Spinal cord (tissue), 10 donors: ENCODE data around the gene NXPH3. TPM values are rescaled to one million over a fixed set of nuclear protein-coding genes. Genes with fewer than 3 reads are reported as not detected.

Experiments
- DNase-seq, 6 donors: peaks; one replicate each; pipeline versions ENCODE4 v3.0.0 to v3.0.0-alpha.2; 2013 to 2015; ENCODE audit warnings: low spot score in 6 of 6, low read depth in 4 of 6
- H3K27ac ChIP-seq: one replicate; pipeline ENCODE4 v1.5.1; 2013; ENCODE audit warnings: low read depth, low read length, control low read depth
- H3K27me3 ChIP-seq: one replicate; pipeline ENCODE4 v1.6.1; 2013; ENCODE audit warnings: low read length; ENCODE audit not compliant: control insufficient read depth, insufficient read depth
- H3K36me3 ChIP-seq: one replicate; pipeline ENCODE4 v1.6.1; 2013; ENCODE audit warnings: low read length; ENCODE audit not compliant: control insufficient read depth, insufficient read depth
- H3K4me1 ChIP-seq: one replicate; pipeline ENCODE4 v1.6.1; 2013; ENCODE audit warnings: low read length; ENCODE audit not compliant: control insufficient read depth, insufficient read depth
- H3K4me3 ChIP-seq: one replicate; pipeline ENCODE4 v1.5.1; 2013; ENCODE audit warnings: low read depth, low read length, control low read depth
- H3K9me3 ChIP-seq: one replicate; pipeline ENCODE4 v1.6.1; 2013; ENCODE audit warnings: low read length; ENCODE audit not compliant: control insufficient read depth, insufficient read depth
- WGBS: methylation state at CpG from one replicate; pipeline ENCODE4 v1.1.5; 2013; ENCODE audit warnings: missing lambda C conversion rate; ENCODE audit not compliant: insufficient coverage; 5-methylcytosine and 5-hydroxymethylcytosine counted together
- polyA plus RNA-seq, 2 donors: library from polyadenylated mRNA; unstranded; fragments of 120-200 nt; gene quantifications; one replicate each; pipeline ENCODE4 v1.2.1, GENCODE V29; 2013; ENCODE audit not compliant: insufficient read length in 2 of 2
- total RNA-seq, 2 donors: library from RNA; depleted of rRNA in 1 of 2; stranded (reverse); fragments of 120-200 nt in 1 of 2; fragments of >200 nt in 1 of 2; gene quantifications; one replicate each; pipeline versions ENCODE4 v1.2.3 to v1.2.4, GENCODE V29; 2013 to 2014
- donor health status: healthy.

The NXPH3 gene
- total and polyA plus RNA-seq, 4 donors: 2.6 to 7.5 (median 4.9) TPM

- peaks cover 54% of the 10 kb centered on the region for H3K27me3 ChIP-seq
- peaks cover 50% of the 10 kb centered on the region for H3K4me1 ChIP-seq
- peak overlapping the region; percentile 40 for H3K27ac ChIP-seq
- H3K36me3 ChIP-seq: peaks cover 8% of the 10 kb centered on the region
- 53% methylated on average over 10 of the region's 13 CpGs for WGBS
- H3K4me3 ChIP-seq: no peak overlapping the region
- H3K9me3 ChIP-seq: no peaks in the 10 kb centered on the region
- DNase-seq: peak in 3 of 6 donors; percentile 22 to 86 (median 55)
Measured at GRCh38 chr17:49574323-49574781, 1.3 kb upstream of the NXPH3 start.

- Histone ChIP-seq H3K4me1 (peaks cover 43% of the 10 kb centered on the region), H3K36me3 (peaks cover 13% of the 10 kb centered on the region), H3K4me3 (peak overlapping the region; percentile 21), H3K27ac (peak overlapping the region; percentile 40), H3K9me3 (no peaks in the 10 kb centered on the region), H3K27me3 (peaks cover 49% of the 10 kb centered on the region)
- DNase-seq: peak in 1 of 6 donors; percentile 17
- WGBS: 5% methylated on average over 25 of the region's 29 CpGs
Measured at GRCh38 chr17:49574945-49575678, 559 bp upstream of the NXPH3 start.

- 0% methylated on average over 56 of the region's 68 CpGs for WGBS
- peaks cover 38% of the 10 kb centered on the region for H3K4me1 ChIP-seq
- peaks cover 16% of the 10 kb centered on the region for H3K36me3 ChIP-seq
- H3K27ac ChIP-seq: no peak overlapping the region
- peak in 3 of 6 donors; percentile 19 to 66 (median 61) for DNase-seq
- peaks cover 41% of the 10 kb centered on the region for H3K27me3 ChIP-seq
- H3K4me3 ChIP-seq: peak overlapping the region; percentile 56
- no peaks in the 10 kb centered on the region for H3K9me3 ChIP-seq
Measured at GRCh38 chr17:49576088-49576916, 631 bp downstream of the NXPH3 start.

- no peak overlapping the region for H3K27ac ChIP-seq
- peaks cover 41% of the 10 kb centered on the region for H3K27me3 ChIP-seq
- H3K4me1 ChIP-seq: peaks cover 38% of the 10 kb centered on the region
- WGBS: 10% methylated on average over 20 of the region's 22 CpGs
- no peaks in the 10 kb centered on the region for H3K9me3 ChIP-seq
- no peak for DNase-seq
- H3K4me3 ChIP-seq: peak overlapping the region; percentile 56
- peaks cover 18% of the 10 kb centered on the region for H3K36me3 ChIP-seq
Measured at GRCh38 chr17:49576917-49577649, 1.4 kb downstream of the NXPH3 start.

- peaks cover 18% of the 10 kb centered on the region for H3K36me3 ChIP-seq
- no peak overlapping the region for H3K27ac ChIP-seq
- H3K9me3 ChIP-seq: no peaks in the 10 kb centered on the region
- DNase-seq: no peak
- H3K4me3 ChIP-seq: no peak overlapping the region
- peaks cover 38% of the 10 kb centered on the region for H3K4me1 ChIP-seq
- whole genome bisulfite sequencing: 45% methylated on average over 3 of the region's 3 CpGs
- H3K27me3 ChIP-seq: peaks cover 40% of the 10 kb centered on the region
Measured at GRCh38 chr17:49577650-49577934, 1.9 kb downstream of the NXPH3 start.

- Histone ChIP-seq H3K36me3 (peaks cover 18% of the 10 kb centered on the region), H3K4me1 (peaks cover 38% of the 10 kb centered on the region), H3K27ac (no peak overlapping the region), H3K27me3 (peaks cover 37% of the 10 kb centered on the region), H3K9me3 (no peaks in the 10 kb centered on the region), H3K4me3 (no peak overlapping the region)
- 54% methylated on average over 4 of the region's 4 CpGs for WGBS
- DNase-seq: no peak
Measured at GRCh38 chr17:49577963-49578362, 2.3 kb downstream of the NXPH3 start.

- Histone ChIP-seq H3K27ac (no peak overlapping the region), H3K27me3 (peaks cover 36% of the 10 kb centered on the region), H3K36me3 (peaks cover 18% of the 10 kb centered on the region), H3K4me1 (peaks cover 36% of the 10 kb centered on the region), H3K4me3 (no peak overlapping the region), H3K9me3 (no peaks in the 10 kb centered on the region)
- DNase-seq: no peak
- 94% methylated on average over 11 of the region's 13 CpGs for WGBS
Measured at GRCh38 chr17:49578414-49578813, 2.7 kb downstream of the NXPH3 start.

- 92% methylated on average over 15 of the region's 17 CpGs for WGBS
- H3K27ac ChIP-seq: no peak overlapping the region
- peaks cover 30% of the 10 kb centered on the region for H3K4me1 ChIP-seq
- no peaks in the 10 kb centered on the region for H3K9me3 ChIP-seq
- H3K27me3 ChIP-seq: peaks cover 36% of the 10 kb centered on the region
- H3K36me3 ChIP-seq: peaks cover 18% of the 10 kb centered on the region
- DNase-seq: no peak
- H3K4me3 ChIP-seq: no peak overlapping the region
Measured at GRCh38 chr17:49578952-49579500, 3.4 kb downstream of the NXPH3 start.

GRCh38 chr17:49579522-49579921 lies 3.9 kb downstream of the NXPH3 start:
- 88% methylated on average over 5 of the region's 5 CpGs for WGBS
- no peak overlapping the region for H3K27ac ChIP-seq

More at GRCh38 chr17:49579522-49579921, 3.9 kb downstream of the NXPH3 start:
- H3K36me3 ChIP-seq: peaks cover 18% of the 10 kb centered on the region
- DNase-seq: no peak
- H3K27me3 ChIP-seq: peaks cover 31% of the 10 kb centered on the region
- H3K4me3 ChIP-seq: no peak overlapping the region
- no peaks in the 10 kb centered on the region for H3K9me3 ChIP-seq
- peaks cover 25% of the 10 kb centered on the region for H3K4me1 ChIP-seq
